Muscle of back (tissue), 11 donors: ENCODE measurements around the gene SLC16A3. TPM values are rescaled to one million over a fixed set of nuclear protein-coding genes. Genes with fewer than 3 reads are reported as not detected.
"Not testable (repeated sequence)": the region's sequence is repeated elsewhere in the genome, so short reads cannot be mapped to it uniquely, and the experiment has no call there.

Source experiments
- DNase-seq, 3 donors: peaks; one replicate each; pipeline versions ENCODE4 v3.0.0 to v3.0.0-alpha.2; 2013
- polyA plus RNA-seq, 10 donors: library from polyadenylated mRNA; unstranded; fragments of 120-200 nt; gene quantifications; one replicate each; pipeline ENCODE4 v1.2.1, GENCODE V29; 2013; ENCODE audit not compliant: insufficient read length in 10 of 10

SLC16A3 gene
- polyA plus RNA-seq, 10 donors = 20.2 to 39.1 (median 23.3) TPM

- no peak for DNase-seq
Measured at GRCh38 chr17:82201498-82201910, 27.3 kb upstream of the SLC16A3 start.

GRCh38 chr17:82202981-82203380, 25.9 kb upstream of the SLC16A3 start:
- DNase-seq = no peak

- no peak for DNase-seq
Measured at GRCh38 chr17:82203920-82204319, 24.9 kb upstream of the SLC16A3 start.

GRCh38 chr17:82204831-82205719, 23.8 kb upstream of the SLC16A3 start:
- DNase-seq = no peak

DNA sequence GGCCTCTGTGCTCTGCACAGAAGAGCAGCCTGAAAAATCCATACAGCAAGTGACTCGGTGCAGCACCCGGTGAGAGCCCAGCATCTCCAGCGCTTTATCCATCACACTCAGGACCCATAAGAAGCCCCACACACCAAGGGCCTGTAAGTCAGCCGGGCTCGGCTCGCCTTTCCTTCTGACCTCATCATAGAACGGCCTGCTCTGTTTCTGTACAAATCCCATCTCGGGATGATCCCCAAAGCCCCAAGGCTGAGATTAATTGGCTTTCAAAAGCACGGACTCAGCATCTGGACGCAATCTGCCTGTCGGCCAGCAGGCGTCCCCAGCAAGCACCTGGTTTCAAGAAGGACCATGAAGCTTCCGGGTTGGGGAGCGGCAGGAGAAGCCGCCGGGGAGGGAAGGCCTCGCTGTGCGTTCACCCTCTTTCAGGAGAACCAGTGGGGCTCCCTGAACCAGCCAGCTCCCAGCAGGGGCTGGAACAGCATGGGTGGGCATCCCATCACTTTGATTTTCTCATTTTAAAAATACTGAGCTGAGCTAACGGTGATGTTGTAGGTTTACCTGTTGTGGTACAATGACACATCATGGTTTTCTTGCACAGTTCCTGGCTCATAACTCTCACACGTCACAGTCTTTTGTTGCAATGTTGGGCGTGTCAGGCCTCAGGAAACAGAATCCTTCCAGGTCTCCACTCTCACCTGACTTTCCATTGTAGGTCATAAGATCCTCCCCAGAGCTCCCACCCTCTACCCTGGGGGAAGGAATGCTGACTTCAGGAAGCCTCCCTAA, 22.9 kb upstream of the SLC16A3 start:
- peak; percentile 70 to 94 (median 87) for DNase-seq

DNA sequence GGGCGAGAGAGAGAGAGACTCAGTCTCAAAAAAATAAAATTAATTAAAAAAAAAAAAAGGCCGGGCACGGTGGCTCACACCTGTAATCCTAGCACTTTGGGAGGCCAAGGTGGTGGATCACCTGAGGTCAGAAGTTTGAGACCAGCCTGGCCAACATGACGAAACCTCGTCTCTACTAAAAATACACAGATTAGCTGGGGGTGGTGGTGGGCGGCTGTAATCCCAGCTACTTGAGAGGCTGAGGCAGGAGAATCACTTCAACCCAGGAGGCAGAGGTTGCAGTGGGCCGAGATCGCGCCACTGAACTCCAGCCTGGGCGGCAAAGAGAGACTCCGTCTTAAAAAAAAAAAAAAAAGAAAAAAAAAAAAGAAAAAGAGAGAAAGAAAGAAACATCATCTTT, 18.2 kb upstream of the SLC16A3 start:
- DNase-seq = not testable (repeated sequence)

- DNase-seq = peak; percentile 69 to 92 (median 85)
Measured at GRCh38 chr17:82212331-82213250, 16.3 kb upstream of the SLC16A3 start, which contains the start of gene CCDC57. Gene CCDC57, minus strand, starts transcription at chr17:82212842. Its CDS starts 10,898 bp downstream, at chr17:82201944.

- DNase-seq = peak in 1 of 3 donors; percentile 84
Measured at GRCh38 chr17:82213251-82214011, 15.4 kb upstream of the SLC16A3 start.

- no peak for DNase-seq
Measured at GRCh38 chr17:82214012-82214628, 14.7 kb upstream of the SLC16A3 start.

DNA sequence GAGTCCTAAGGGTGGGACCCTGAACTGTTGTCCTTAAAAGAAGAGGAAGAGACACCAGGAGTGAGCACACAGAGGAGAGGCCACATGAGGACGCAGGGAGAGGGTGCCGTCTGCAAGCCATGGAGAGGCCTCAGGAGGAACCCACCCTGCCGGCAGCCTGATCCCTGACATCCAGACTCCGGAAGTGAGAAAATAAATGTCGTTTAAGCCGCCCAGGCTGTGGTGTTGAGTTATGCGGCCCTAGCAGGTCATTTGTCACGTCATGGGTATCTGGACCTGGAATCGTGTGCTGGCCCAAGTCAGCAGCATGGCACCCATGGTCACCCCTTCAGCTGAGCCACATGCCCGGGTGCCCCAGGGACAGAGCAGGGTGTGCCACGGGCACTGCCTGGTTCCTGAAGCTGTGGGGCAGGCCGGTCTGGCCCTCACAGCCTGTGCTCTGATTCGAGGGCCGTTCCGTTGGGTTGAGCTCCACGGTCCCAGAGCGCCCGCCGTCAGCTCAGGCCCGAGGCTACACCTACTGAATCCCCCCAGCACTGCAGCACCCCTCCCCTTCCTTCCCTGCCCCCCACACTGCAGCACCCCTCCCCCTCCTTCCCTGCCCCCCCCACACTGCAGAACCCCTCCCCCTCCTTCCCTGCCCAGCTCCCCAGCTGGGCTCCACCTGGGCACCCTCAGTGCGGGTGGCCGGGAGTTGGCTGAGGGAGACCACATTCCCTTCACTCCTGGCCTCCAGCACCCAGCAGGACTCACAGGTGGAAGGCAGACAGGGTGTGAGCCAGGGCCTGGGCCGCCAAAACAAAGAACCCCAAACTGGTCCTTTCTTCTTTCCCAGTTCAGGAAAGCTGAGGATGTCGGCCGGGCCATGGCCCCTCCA, 13.5 kb upstream of the SLC16A3 start:
- no peak for DNase-seq

GRCh38 chr17:82215972-82216300, 12.9 kb upstream of the SLC16A3 start:
- DNase-seq = no peak

- peak in 1 of 3 donors; percentile 63 for DNase-seq
Measured at GRCh38 chr17:82216301-82217119, 12.3 kb upstream of the SLC16A3 start.

- DNase-seq = no peak
Measured at GRCh38 chr17:82217120-82217529, 11.7 kb upstream of the SLC16A3 start.

DNA sequence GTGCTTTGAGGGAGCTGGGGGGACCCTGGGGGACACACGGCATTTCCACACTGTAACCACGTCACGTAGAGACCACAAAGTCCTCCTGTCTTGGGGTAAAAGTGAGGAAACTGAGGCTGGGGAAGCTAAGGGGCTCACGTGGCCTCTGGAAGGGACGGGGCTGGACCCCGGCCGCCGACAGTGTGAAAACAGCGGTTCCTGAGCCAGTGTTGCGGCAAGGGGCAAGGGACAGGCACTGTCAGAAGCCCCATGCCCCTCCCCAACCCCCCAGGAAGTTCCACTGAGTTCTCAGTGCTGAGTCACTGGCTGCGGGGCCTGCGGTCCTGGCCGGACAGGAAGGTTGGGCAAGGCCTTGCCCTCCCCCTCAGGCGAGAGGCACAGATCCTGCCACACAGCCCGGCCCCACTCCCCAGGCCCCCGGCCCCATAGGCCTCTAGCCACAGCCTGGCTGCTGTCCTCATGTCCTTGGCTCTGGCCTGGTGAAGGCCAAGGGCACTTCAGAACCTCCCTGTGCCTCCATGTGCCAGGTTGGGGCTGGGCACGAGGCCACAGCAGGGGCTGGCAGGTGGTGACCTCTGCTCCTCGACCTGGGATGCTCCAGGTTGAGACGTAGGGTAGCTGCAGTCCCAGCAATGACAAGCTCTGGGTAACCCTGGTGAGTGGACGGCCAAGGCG, 11.2 kb upstream of the SLC16A3 start:
- DNase-seq = no peak

DNA sequence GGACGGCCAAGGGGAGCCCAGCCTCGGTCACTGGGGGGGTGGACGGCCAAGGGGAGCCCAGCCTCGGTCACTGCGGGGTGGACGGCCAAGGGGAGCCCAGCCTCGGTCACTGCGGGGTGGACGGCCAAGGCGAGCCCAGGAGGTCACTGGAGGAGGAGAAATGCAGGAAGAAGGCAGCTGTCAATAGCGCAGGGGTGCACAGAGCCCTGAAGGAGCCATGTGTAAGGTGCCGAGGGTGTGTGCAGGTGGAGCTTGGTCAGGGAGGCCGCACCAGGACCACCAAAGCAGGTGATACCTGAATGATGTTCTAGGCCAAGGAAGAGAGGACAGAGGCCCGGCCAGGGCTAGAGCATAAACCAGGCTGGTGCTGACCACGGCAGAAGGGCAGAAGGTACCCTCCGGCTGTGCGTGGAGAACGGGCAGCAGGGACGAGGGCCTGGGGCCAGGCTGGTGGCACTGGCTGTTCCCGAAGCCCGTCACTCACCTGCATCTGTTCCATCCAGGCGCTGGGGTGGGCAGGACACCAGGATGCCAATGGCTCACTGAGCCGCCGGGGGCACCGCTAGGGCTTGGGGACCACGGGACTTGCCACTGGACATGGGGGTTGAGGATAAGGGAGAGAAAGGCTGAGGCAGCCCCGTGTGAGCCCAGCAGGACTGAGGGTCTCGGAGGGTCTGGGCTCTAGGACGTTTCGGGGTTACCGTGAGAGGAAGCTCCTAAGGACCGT, 10.3 kb upstream of the SLC16A3 start:
- no peak for DNase-seq

DNA sequence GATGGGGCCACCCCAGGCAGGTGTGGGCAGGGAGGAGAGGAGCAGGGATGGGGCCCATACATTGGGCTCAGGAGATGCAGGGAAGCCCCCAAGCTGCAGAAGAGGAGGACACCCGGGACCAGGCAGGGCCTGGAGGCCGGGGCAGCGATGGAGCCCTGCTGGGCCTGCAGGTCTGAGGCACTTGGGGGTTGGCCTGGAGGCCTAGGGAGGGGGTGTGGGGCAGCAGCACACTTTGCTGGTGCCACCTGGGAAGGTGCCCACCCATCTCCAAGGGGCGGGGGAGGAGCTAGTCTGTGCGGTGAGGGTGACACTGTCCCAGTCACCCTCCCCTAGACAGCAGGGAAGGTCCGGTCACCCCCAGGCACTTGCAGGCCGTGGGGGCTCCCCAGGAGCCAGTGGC, 9.8 kb upstream of the SLC16A3 start:
- no peak for DNase-seq
